ENCODE data around the gene CCDC107.

CCDC107 gene

GRCh38 chr9:35682520-35683315 lies 24.6 kb downstream of the CCDC107 start:
- no peak for DNase-seq (ENCODE audit: low spot score)

- no peak for DNase-seq (ENCODE audit: low spot score)
Observed at GRCh38 chr9:35683323-35683722, 25.2 kb downstream of the CCDC107 start.

DNA sequence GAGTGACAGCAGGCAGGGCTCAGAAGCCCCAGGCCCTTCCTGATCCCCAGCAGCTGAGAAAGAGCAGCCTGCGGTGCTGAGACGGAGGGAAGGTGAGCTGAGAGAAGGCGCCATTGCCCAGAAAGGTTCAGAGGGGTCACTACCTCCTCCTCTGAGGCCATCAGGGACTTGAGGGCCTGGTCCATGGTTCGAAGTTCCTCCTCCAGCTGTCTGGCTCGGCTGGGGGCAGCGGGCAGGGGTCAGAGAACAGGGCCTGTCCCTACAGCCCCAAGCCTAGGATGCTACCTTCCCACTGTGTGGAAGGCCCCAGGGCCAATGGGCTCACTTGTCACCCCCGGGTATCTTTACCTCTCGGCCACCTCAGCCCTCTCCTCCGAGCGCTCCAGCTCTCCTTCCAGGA lies 26.8 kb downstream of the CCDC107 start:
- DNase-seq (ENCODE audit: low spot score): no peak

DNA sequence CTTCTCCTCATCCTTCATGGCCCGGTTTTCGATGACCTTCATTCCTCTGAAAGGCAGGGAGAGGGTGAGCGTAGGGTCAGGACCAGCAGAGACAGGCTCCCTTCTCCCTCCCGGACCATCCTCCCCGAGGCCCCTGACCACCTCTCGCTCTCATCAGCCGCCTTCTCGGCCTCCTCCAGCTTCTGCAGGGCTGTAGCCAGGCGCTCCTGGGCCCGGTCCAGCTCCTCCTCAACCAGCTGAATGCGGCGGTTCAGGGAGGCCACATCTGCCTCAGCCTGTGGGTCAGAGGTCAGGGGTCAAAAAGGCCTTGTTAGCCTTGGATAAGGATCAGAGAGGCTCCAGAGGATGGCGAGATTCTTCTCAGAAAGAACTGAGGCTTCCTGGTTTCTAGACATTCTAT lies 27.4 kb downstream of the CCDC107 start:
- DNase-seq (ENCODE audit: low spot score): no peak

DNA sequence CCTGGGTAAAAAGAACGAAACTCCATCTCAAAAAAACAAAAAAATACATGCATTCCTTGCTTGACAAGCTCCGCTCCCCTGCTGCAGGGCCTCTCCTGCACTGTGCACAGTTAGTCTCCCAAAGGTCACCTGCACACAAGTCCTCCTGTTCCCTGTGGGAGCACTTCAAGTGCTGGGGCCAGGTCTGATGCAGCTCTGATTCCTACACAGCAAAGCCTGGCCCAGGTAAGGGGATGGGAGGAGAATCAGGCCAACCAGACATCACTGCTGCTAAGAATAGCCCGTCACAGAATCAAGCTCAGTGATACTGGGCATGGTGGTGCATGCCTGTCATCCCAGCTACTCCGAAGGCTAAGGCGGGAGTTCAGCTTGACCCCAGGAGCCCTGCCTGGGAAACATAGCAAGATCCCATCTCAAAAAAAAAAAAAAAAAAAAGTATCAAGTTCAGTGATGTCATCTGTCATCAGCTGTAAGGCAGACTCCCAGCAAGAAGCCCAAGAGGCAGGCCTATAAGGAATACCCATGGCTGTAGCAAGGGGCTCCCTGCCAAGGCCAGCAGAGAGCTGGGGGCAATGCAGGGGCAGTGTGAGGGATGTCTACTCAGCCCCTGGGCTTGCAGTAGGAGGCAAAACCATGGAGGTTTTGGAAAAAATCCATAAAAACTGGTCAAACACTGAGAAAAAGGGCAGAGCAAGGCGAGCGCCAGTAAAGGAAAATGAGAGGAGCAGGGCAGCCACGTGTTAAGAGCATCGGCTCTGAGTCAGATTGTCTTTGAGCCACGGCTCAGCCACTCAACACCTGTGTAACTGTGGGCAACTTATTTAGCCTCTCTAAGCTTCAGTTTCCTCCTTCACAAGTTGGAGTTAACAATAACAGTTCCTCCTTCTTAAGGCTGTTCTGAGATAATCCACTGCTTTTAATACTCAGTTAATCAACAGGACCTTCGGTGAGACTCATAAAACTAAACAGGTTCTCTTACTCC lies 28.4 kb downstream of the CCDC107 start:
- DNase-seq (ENCODE audit: low spot score): no peak

- DNase-seq (ENCODE audit: low spot score): no peak
Observed at GRCh38 chr9:35687306-35687705, 29.2 kb downstream of the CCDC107 start.

- DNase-seq (ENCODE audit: low spot score): no peak
Observed at GRCh38 chr9:35687972-35688557, 30.0 kb downstream of the CCDC107 start.

- DNase-seq (ENCODE audit: low spot score): peak; percentile 18
Observed at GRCh38 chr9:35688558-35689541, 30.8 kb downstream of the CCDC107 start.

DNA sequence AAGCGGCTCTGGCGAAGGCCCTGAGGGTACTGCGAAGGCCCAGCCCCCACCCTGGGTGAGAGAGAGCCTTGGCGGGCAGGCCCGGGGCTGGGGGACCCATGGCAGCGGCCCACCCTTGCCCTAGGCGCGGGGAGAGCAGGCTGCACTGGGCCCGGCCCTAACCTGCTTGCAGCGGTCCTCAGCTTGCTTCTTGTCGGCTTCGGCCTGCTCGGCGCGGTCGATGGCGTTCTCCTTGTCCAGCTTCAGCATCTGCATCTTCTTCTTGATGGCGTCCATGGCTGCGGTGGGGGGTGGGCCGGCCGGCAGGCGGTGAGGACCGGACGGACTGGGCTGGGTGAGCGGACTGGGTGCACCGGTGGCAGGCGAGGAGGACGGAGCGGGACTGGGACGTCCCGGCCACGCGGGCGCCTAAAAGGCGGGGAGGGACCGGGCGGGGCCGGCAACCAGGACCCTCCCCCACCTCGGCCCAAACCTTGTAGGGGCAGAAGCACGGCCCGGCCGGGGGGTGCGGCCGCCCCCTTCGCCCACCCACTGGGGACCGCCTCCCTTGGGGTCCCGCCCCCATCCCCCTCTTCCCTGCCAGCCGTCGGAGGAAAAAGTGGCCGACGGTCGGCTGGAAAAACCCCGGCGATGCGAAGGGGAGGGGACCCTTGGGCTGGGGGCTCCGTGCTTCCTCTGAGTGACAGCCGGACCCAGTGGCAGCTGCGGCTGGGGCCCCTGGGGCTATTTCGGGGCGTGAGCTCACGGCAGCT lies 31.6 kb downstream of the CCDC107 start, which contains the start of gene TPM2:
TSS of gene TPM2 (minus strand) at position 384 of the 752 bp plus-strand sequence. CDS start at position 276, 108 bp downstream.
- no peak for DNase-seq (ENCODE audit: low spot score)

GRCh38 chr9:35690294-35690613 lies 32.2 kb downstream of the CCDC107 start:
- no peak for DNase-seq (ENCODE audit: low spot score)

DNA sequence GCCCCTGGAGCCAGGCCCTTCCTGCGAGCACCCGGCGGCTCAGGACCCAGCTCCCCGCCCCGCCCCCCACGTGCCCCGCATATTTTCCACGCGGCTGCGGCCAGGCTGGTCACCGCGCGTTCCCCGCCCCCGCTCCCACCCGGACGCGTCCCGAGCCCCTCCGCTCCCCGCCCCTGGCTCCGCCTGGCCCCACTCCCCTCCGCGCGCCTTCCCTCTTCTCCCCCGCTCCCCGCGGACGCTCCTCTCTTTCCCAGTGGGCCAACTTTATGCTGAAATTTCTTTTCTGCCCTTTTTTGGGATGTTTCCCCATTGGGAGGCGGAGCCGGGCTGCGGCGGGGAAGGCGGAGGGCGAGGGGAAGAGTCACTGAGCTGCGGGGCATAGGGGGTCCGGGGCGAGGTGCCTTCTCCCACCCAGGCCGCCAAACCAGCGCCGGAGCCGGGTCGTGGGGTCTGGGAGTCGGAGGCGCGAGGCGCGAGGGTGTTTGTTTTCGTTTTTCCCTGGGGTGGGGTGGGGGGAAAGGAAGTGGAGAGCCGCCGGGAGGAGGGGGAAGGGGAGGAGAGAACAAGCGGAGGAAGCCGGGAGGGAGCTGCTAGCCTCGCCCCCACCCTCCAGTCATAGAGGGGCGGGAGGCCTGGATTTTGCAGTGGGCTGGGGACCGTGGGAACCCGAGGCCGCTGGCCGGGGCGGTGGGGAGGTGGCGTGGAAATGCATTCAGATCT lies 32.7 kb downstream of the CCDC107 start:
- peak; percentile 17 for DNase-seq (ENCODE audit: low spot score)

DNA sequence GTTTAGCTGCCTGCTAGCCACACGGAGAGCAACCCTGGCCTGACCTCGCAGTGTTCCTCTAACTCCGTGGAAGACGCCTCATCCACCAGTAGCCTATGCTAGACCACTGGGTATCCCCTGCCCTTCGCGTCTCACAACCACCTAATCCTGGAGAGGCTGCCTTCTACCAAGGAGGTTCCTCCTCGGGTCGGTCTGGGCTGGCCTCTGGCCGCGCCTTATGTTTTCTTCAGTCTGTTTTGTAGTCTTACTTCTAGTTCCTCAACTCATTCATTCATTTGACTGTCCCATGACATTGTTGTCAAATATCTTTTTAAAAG lies 33.2 kb downstream of the CCDC107 start:
- DNase-seq (ENCODE audit: low spot score): no peak

DNA sequence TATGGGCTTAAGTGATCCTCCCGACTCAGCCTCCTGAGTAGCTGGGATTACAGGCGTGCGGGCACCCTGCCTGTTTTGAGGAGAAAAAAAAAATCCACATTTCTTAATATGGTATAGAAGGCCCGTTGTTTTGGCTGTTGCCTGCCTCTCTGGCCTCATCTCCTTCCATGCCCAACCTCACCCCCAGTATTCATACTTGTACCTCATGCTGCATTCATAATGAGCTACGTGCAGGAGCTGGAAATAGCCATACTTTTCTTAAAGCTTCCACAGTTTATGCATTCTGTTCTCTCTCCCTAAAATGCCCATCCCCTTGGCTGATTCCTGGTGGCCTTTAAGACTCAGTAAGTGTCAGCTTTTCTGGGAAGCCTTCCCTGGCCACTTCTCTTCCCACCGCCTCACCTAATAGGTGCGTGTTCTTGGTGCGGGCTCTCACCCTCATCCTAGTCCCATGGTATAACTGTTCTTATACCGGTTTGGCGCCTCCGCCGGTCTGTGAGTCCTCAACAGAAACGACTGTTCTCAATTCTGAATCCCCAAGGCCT lies 33.7 kb downstream of the CCDC107 start:
- DNase-seq (ENCODE audit: low spot score): no peak

- no peak for DNase-seq (ENCODE audit: low spot score)
Observed at GRCh38 chr9:35695943-35696401, 37.9 kb downstream of the CCDC107 start.

DNA sequence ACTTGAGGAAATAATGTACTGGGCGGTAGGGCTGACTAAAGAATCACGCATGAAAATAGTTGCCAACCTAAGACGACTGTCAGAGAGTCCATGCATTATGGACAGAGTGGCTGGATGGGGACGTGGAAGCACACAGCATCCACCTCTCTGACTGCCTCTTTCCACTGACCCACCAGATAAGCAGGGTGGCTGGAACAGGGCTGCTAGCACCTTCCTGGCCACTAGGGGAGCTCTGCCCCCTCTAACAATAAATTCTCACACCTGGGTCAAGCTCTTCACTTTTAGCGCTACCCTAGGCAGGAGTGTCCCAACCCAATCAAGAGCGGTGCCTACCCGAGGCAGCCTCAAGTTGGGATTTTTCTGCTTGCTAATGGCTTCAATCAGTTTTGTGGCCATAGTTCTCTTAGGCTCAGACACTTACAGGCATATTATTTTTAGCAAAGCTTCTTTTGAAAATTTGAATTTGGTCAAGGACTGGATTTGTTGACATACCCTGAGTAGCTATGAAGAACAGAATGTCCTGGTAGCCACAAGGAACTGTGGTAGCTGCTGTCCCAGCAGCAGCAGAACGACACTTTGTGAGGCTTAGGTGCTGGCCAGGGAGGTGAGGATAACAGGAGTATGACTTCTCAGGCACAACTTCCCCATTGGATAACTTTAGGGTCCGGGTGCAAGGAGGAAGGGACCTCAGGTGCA lies 38.6 kb downstream of the CCDC107 start:
- DNase-seq (ENCODE audit: low spot score): peak; percentile 59

- no peak for DNase-seq (ENCODE audit: low spot score)
Observed at GRCh38 chr9:35697486-35697885, 39.4 kb downstream of the CCDC107 start.

GRCh38 chr9:35698231-35698630 lies 40.1 kb downstream of the CCDC107 start:
- DNase-seq (ENCODE audit: low spot score): no peak

- no peak for DNase-seq (ENCODE audit: low spot score)
Observed at GRCh38 chr9:35700031-35700430, 41.9 kb downstream of the CCDC107 start.

- DNase-seq (ENCODE audit: low spot score): no peak
Observed at GRCh38 chr9:35700942-35701341, 42.9 kb downstream of the CCDC107 start.

Data from CD4-positive, alpha-beta T cell treated with Interleukin-15 for 4 hours (primary cell).